Peyer's patch (tissue), 4 donors: ENCODE data around the gene PPA1. TPM values are rescaled to one million over a fixed set of nuclear protein-coding genes. Genes with fewer than 3 reads are reported as not detected.

Source experiments
- DNase-seq, 3 donors: peaks; one replicate each; pipeline ENCODE4 v3.0.0-alpha.2; 2017 to 2019
- H3K27ac ChIP-seq, 4 donors: fragments of 200-600 bp; sonication (generic); one replicate each; pipeline ENCODE4 v1.5.1; 2016 to 2019
- H3K27me3 ChIP-seq, 2 donors: fragments of 200-600 bp; sonication (generic); one replicate each; pipeline ENCODE4 v1.5.1; 2019
- H3K36me3 ChIP-seq, 3 donors: fragments of 200-600 bp; sonication (generic); one replicate each; pipeline ENCODE4 v1.5.1; 2016 to 2019
- H3K4me1 ChIP-seq, 4 donors: fragments of 200-600 bp; sonication (generic); one replicate each; pipeline ENCODE4 v1.5.1; 2016 to 2019
- H3K4me3 ChIP-seq, 4 donors: fragments of 200-600 bp; sonication (generic); 1 replicate in 3 of 4; 2 replicates in 1 of 4; pipeline ENCODE4 v1.5.1; 2016 to 2019; ENCODE audit warnings: mild to moderate bottlenecking in 1 of 4
- H3K9me3 ChIP-seq, 4 donors: fragments of 200-600 bp; sonication (generic); one replicate each; pipeline ENCODE4 v1.5.1; 2016 to 2019; ENCODE audit warnings: mild to moderate bottlenecking in 1 of 4
- POLR2A ChIP-seq, 2 donors: fragments of 450-650 bp; IDR thresholded peaks; one replicate each; pipeline ENCODE4 v1.5.1; 2017; ENCODE audit warnings: antibody characterized with exemption in 2 of 2, mild to moderate bottlenecking in 2 of 2, moderate library complexity in 2 of 2
- total RNA-seq, 4 donors: library from RNA; depleted of rRNA; stranded (reverse); fragments of >200 nt; gene quantifications; one replicate each; pipeline ENCODE4 v1.1.0, GENCODE V29; 2016
- TF ChIP-seq, protein P1 (sequence below), 6 experiments: fragments of 450-650 bp in 4 of 6; fragments of 200-600 bp in 2 of 6; sonication (generic) in 1 of 6; IDR thresholded peaks; one replicate each; pipeline ENCODE4 v1.5.1; 2017 to 2019; ENCODE audit warnings: antibody characterized with exemption in 6 of 6, mild to moderate bottlenecking in 3 of 6, moderate library complexity in 1 of 6

PPA1 gene
- total RNA-seq, 4 donors from 2014 or later = 67.7 to 199 (median 110) TPM

DNA sequence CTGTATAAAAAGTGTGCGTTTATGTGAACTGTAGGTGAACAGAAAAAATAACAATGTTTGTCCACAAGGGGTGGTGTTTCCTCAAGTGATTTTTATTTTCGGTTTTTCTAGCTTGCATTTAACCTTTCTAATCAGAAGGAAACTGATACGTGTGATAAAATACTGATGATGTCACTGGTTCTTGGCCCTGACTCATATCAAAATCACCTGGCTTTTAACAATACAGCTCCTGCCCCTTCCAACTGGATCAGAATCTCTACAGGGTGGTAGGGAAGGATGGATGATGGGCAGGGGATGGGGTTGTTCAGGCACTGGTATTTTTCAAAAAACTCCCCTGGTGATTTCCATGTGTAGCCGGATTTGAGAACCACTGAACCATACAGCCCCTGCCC, 39.7 kb upstream of the PPA1 start:
- Histone ChIP-seq H3K9me3 (no peaks in the 10 kb centered on the region), H3K4me3 (no peak overlapping the region), H3K27me3 (no peaks in the 10 kb centered on the region), H3K4me1 (no peaks in the 10 kb centered on the region), H3K36me3 (no peaks in the 10 kb centered on the region), H3K27ac (no peak overlapping the region)
- no peak for DNase-seq
- no peak for TF ChIP-seq POLR2A (IDR thresholded peaks at IDR 0.05)
- TF ChIP-seq, protein P1, sequence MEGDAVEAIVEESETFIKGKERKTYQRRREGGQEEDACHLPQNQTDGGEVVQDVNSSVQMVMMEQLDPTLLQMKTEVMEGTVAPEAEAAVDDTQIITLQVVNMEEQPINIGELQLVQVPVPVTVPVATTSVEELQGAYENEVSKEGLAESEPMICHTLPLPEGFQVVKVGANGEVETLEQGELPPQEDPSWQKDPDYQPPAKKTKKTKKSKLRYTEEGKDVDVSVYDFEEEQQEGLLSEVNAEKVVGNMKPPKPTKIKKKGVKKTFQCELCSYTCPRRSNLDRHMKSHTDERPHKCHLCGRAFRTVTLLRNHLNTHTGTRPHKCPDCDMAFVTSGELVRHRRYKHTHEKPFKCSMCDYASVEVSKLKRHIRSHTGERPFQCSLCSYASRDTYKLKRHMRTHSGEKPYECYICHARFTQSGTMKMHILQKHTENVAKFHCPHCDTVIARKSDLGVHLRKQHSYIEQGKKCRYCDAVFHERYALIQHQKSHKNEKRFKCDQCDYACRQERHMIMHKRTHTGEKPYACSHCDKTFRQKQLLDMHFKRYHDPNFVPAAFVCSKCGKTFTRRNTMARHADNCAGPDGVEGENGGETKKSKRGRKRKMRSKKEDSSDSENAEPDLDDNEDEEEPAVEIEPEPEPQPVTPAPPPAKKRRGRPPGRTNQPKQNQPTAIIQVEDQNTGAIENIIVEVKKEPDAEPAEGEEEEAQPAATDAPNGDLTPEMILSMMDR (IDR thresholded peaks at IDR 0.05) = peak; percentile 44 to 77 (median 64)

- no peak for TF ChIP-seq POLR2A (IDR thresholded peaks at IDR 0.05)
- TF ChIP-seq, protein P1 (IDR thresholded peaks at IDR 0.05) = no peak
- no peaks in the 10 kb centered on the region for H3K27me3 ChIP-seq
Observed at GRCh38 chr10:70271996-70272924, 39.0 kb upstream of the PPA1 start.

GRCh38 chr10:70270952-70271351, 37.7 kb upstream of the PPA1 start:
- H3K27ac ChIP-seq = no peak overlapping the region
- H3K4me1 ChIP-seq = no peaks in the 10 kb centered on the region
- H3K9me3 ChIP-seq = no peaks in the 10 kb centered on the region
- DNase-seq = no peak
- H3K4me3 ChIP-seq = no peak overlapping the region
- H3K27me3 ChIP-seq = no peaks in the 10 kb centered on the region
- TF ChIP-seq, protein P1 (IDR thresholded peaks at IDR 0.05) = no peak
- TF ChIP-seq POLR2A (IDR thresholded peaks at IDR 0.05) = no peak
- H3K36me3 ChIP-seq = no peaks in the 10 kb centered on the region

More at GRCh38 chr10:70271996-70272924, 39.0 kb upstream of the PPA1 start:
- H3K4me1 ChIP-seq = no peaks in the 10 kb centered on the region
- H3K27ac ChIP-seq = no peak overlapping the region
- H3K4me3 ChIP-seq = no peak overlapping the region
- DNase-seq = no peak
- no peaks in the 10 kb centered on the region for H3K9me3 ChIP-seq
- no peaks in the 10 kb centered on the region for H3K36me3 ChIP-seq

- Histone ChIP-seq H3K4me1 (no peaks in the 10 kb centered on the region), H3K27me3 (no peaks in the 10 kb centered on the region), H3K27ac (no peak overlapping the region), H3K36me3 (no peaks in the 10 kb centered on the region), H3K9me3 (no peaks in the 10 kb centered on the region), H3K4me3 (no peak overlapping the region)
- TF ChIP-seq, protein P1 (IDR thresholded peaks at IDR 0.05) = no peak
- no peak for TF ChIP-seq POLR2A (IDR thresholded peaks at IDR 0.05)
- peak in 1 of 3 donors; percentile 4 for DNase-seq
Observed at GRCh38 chr10:70269741-70270140, 36.5 kb upstream of the PPA1 start.

DNA sequence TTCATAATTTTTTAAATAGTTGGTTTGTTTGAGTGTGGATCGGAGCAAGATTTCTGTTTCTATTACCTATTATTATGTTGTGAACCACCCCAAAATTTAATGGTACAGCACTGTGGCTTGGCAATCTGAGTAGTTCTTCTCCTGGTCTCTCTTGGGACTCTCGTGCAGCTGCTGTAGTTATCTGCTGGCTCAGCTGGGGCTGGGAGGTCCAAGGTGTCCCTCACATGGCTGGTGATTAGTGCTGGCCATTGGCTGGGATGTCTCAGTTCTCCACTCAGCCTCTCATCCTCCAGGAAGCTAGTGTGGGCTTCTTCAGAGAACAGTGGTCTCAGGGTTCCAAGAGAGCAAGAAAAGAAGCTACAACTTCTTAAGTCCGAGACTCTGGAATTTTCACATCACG, 35.1 kb upstream of the PPA1 start:
- DNase-seq = no peak
- H3K9me3 ChIP-seq = no peaks in the 10 kb centered on the region
- no peaks in the 10 kb centered on the region for H3K4me1 ChIP-seq
- no peak overlapping the region for H3K4me3 ChIP-seq
- no peak overlapping the region for H3K27ac ChIP-seq
- no peaks in the 10 kb centered on the region for H3K36me3 ChIP-seq
- no peaks in the 10 kb centered on the region for H3K27me3 ChIP-seq
- TF ChIP-seq POLR2A (IDR thresholded peaks at IDR 0.05) = no peak
- TF ChIP-seq, protein P1 (IDR thresholded peaks at IDR 0.05) = no peak
